Left lung (tissue), 10 donors: ENCODE measurements around the gene AHDC1. TPM values are rescaled to one million over a fixed set of nuclear protein-coding genes. Genes with fewer than 3 reads are reported as not detected.
A peak's percentile ranks its signal among the peaks of the same experiment; 100 is the strongest.

Experiments used
- ATAC-seq: fragments of 200-7000 bp; cut with Tn5 transposase; one replicate; pipeline ENCODE4 v1.9.1; 2020; ENCODE audit warnings: moderate library complexity
- DNase-seq, 4 donors: peaks; one replicate each; pipeline ENCODE4 v3.0.0-alpha.2; 2013 to 2020
- H3K27ac ChIP-seq, 2 donors: fragments of 200-600 bp; sonication (generic) in 1 of 2; one replicate each; pipeline versions ENCODE4 v1.5.0 to v1.8.0; 2020 to 2021
- H3K27me3 ChIP-seq, 2 donors: fragments of 200-600 bp; sonication (generic) in 1 of 2; one replicate each; pipeline versions ENCODE4 v1.5.0 to v1.8.0; 2020 to 2021
- H3K36me3 ChIP-seq, 2 donors: fragments of 200-600 bp; sonication (generic) in 1 of 2; one replicate each; pipeline versions ENCODE4 v1.5.0 to v1.8.0; 2020 to 2021
- H3K4me1 ChIP-seq, 2 donors: fragments of 200-600 bp; one replicate each; pipeline ENCODE4 v1.8.0; 2021
- H3K4me3 ChIP-seq, 2 donors: fragments of 200-600 bp; sonication (generic) in 1 of 2; one replicate each; pipeline versions ENCODE4 v1.5.0 to v1.8.0; 2020 to 2021; ENCODE audit warnings: mild to moderate bottlenecking in 1 of 2
- H3K9me3 ChIP-seq, 2 donors: fragments of 200-600 bp; sonication (generic) in 1 of 2; one replicate each; pipeline versions ENCODE4 v1.5.0 to v1.8.0; 2020 to 2021
- intact Hi-C, 2 donors: fragments of 100-400 bp; cut with DNase I; formaldehyde crosslinking; loops; one replicate each; pipeline versions ENCODE4 v1.11.2 to v1.14.2; 2022
- polyA plus RNA-seq, 6 donors: library from polyadenylated mRNA; unstranded; fragments of 120-200 nt; gene quantifications; one replicate each; pipeline ENCODE4 v1.2.1, GENCODE V29; 2013; ENCODE audit not compliant: insufficient read length in 6 of 6
- total RNA-seq, 2 donors: library from RNA; stranded (reverse); fragmentation: NEBNext Ultra II Directional; extraction: Animal tissue kit (Norgen Biotek cat#: 25700); gene quantifications; one replicate each; pipeline ENCODE4 v1.2.1, GENCODE V29; 2021
- TF ChIP-seq, protein P1 (sequence below), 2 donors: fragments of 200-600 bp; sonication (generic) in 1 of 2; IDR thresholded peaks; one replicate each; pipeline versions ENCODE4 v1.5.0 to v1.8.0; 2021; ENCODE audit warnings: antibody characterized with exemption in 2 of 2
- donor health status: DM: no; HTN: yes; CAD: no.
- donor health status: DM: no; HTN: no; CAD: no.

Gene AHDC1
- total and polyA plus RNA-seq, 8 donors: 32.2 to 48.8 (median 41.2) TPM

GRCh38 chr1:27627061-27627460, 23.1 kb upstream of the AHDC1 start:
- H3K36me3 ChIP-seq: peaks cover 0 to 16% of the 10 kb centered on the region in 2 donors
- peaks cover 7 to 99% of the 10 kb centered on the region in 2 donors for H3K4me1 ChIP-seq
- H3K4me3 ChIP-seq: peak overlapping the region in 1 of 2 donors; percentile 42
- ATAC-seq (no peak), DNase-seq (peak in 1 of 4 donors; percentile 23)
- no peaks in the 10 kb centered on the region for H3K9me3 ChIP-seq
- TF ChIP-seq, protein P1, sequence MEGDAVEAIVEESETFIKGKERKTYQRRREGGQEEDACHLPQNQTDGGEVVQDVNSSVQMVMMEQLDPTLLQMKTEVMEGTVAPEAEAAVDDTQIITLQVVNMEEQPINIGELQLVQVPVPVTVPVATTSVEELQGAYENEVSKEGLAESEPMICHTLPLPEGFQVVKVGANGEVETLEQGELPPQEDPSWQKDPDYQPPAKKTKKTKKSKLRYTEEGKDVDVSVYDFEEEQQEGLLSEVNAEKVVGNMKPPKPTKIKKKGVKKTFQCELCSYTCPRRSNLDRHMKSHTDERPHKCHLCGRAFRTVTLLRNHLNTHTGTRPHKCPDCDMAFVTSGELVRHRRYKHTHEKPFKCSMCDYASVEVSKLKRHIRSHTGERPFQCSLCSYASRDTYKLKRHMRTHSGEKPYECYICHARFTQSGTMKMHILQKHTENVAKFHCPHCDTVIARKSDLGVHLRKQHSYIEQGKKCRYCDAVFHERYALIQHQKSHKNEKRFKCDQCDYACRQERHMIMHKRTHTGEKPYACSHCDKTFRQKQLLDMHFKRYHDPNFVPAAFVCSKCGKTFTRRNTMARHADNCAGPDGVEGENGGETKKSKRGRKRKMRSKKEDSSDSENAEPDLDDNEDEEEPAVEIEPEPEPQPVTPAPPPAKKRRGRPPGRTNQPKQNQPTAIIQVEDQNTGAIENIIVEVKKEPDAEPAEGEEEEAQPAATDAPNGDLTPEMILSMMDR (IDR thresholded peaks at IDR 0.05): no peak
- H3K27me3 ChIP-seq: no peaks in the 10 kb centered on the region
- intact Hi-C loops: no loop called here
- H3K27ac ChIP-seq: peak overlapping the region in 1 of 2 donors; percentile 95

- ATAC-seq (peak; percentile 44), DNase-seq (peak in 1 of 4 donors; percentile 69)
- intact Hi-C loops: no loop called here
- H3K27ac ChIP-seq: peak overlapping the region; percentile 13 to 95
- TF ChIP-seq, protein P1 (IDR thresholded peaks at IDR 0.05): no peak
- H3K4me3 ChIP-seq: peak overlapping the region in 1 of 2 donors; percentile 42
- H3K9me3 ChIP-seq: no peaks in the 10 kb centered on the region
- H3K27me3 ChIP-seq: no peaks in the 10 kb centered on the region
- H3K4me1 ChIP-seq: peaks cover 7 to 99% of the 10 kb centered on the region in 2 donors
- peaks cover 0 to 24% of the 10 kb centered on the region in 2 donors for H3K36me3 ChIP-seq
These were observed 22.3 kb upstream of the AHDC1 start for GRCh38 chr1:27626031-27626935.

- Histone ChIP-seq H3K27ac (peak overlapping the region in 1 of 2 donors; percentile 95), H3K36me3 (peaks cover 0 to 38% of the 10 kb centered on the region in 2 donors), H3K4me1 (peaks cover 7 to 98% of the 10 kb centered on the region in 2 donors), H3K27me3 (no peaks in the 10 kb centered on the region), H3K9me3 (no peaks in the 10 kb centered on the region), H3K4me3 (peak overlapping the region in 1 of 2 donors; percentile 42)
- ATAC-seq (no peak), DNase-seq (no peak)
- TF ChIP-seq, protein P1 (IDR thresholded peaks at IDR 0.05): no peak
- intact Hi-C loops: no loop called here
These were observed 20.7 kb upstream of the AHDC1 start for GRCh38 chr1:27624467-27625178.

DNA sequence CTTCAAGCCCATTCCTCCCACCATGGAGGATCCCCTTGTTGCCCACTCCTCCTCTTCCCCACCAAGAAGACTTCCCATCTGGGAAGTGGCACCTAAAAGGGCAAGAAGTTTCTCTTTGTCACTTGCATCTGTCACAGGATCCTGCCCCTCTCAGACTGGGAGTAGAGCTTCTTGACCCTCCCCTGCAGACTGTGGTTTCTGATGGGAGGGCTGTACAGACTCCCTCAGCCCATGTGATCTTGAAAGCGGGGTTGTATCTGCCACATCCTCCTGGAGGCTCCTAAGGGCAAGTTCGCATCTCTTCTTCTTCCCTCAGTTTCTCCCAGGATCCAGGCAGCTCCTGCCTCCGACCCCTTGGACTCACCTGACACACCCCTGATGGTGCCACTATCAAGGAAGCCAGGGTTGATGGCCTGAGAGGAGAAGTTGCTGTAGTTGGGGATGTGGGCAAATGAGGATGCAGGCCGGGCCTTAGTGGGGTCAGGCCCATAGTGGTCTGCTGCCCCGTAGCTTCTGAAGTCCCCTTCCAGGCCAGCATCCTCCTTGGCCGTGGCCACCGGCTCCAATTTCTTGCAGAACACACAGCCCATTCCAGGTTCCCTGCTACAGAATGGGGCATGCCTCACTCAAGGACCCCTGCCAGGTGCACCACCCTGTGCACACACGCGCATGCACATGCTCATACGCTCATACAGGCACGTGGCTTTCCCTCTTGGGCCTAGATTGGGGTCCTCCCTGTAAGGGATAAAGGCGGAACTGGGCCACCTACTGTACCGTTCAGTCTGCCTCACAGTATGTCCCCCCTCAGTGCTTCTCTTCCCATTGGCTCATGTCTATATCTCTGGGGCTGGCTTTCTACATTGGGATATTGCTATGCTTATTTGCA, 19.6 kb upstream of the AHDC1 start:
- Histone ChIP-seq H3K9me3 (no peaks in the 10 kb centered on the region), H3K36me3 (peaks cover 0 to 49% of the 10 kb centered on the region in 2 donors), H3K27ac (peak overlapping the region in 1 of 2 donors; percentile 95), H3K4me1 (peaks cover under 1 to 98% of the 10 kb centered on the region in 2 donors), H3K4me3 (peak overlapping the region in 1 of 2 donors; percentile 3), H3K27me3 (no peaks in the 10 kb centered on the region)
- TF ChIP-seq, protein P1 (IDR thresholded peaks at IDR 0.05): no peak
- ATAC-seq: no peak
- intact Hi-C loops: no loop called here
- DNase-seq: peak in 1 of 4 donors; percentile 61
